Vagina (tissue), 2 donors: ENCODE results near the gene ZNF189. TPM values are rescaled to one million over a fixed set of nuclear protein-coding genes. Genes with fewer than 3 reads are reported as not detected.

ENCODE experiments used
- DNase-seq, 2 donors: peaks; one replicate each; pipeline ENCODE4 v3.0.0-alpha.2; 2017; ENCODE audit errors: extremely low spot score in 2 of 2
- H3K27ac ChIP-seq: fragments of 200-600 bp; sonication (generic); one replicate; pipeline ENCODE4 v1.5.1; 2019
- H3K27me3 ChIP-seq: fragments of 200-600 bp; sonication (generic); one replicate; pipeline ENCODE4 v1.5.1; 2019
- H3K36me3 ChIP-seq, 2 donors: fragments of 200-600 bp; sonication (generic); one replicate each; pipeline ENCODE4 v1.5.1; 2017 to 2019
- H3K4me1 ChIP-seq: fragments of 200-600 bp; sonication (generic); one replicate; pipeline ENCODE4 v1.5.1; 2019
- H3K4me3 ChIP-seq, 2 donors: fragments of 200-600 bp; sonication (generic); 1 replicate in 1 of 2; 2 replicates in 1 of 2; pipeline ENCODE4 v1.5.1; 2016 to 2019
- H3K9me3 ChIP-seq: fragments of 200-600 bp; sonication (generic); one replicate; pipeline ENCODE4 v1.5.1; 2019
- CTCF ChIP-seq, 3 experiments: fragments of 450-650 bp in 2 of 3; fragments of 200-600 bp in 1 of 3; sonication (generic) in 1 of 3; IDR thresholded peaks; one replicate each; pipeline ENCODE4 v1.5.1; 2017 to 2019; ENCODE audit warnings: antibody characterized with exemption in 3 of 3, mild to moderate bottlenecking in 2 of 3, moderate library complexity in 2 of 3
- POLR2A ChIP-seq, 2 donors: fragments of 450-650 bp; IDR thresholded peaks; one replicate each; pipeline ENCODE4 v1.6.1; 2017; ENCODE audit warnings: antibody characterized with exemption in 2 of 2, mild to moderate bottlenecking in 2 of 2, moderate library complexity in 2 of 2
- POLR2AphosphoS5 ChIP-seq, 2 donors: sonication (generic); formaldehyde crosslinking; IDR thresholded peaks; one replicate each; pipeline ENCODE4 v1.9.0; 2017; ENCODE audit warnings: antibody characterized with exemption in 2 of 2, mild to moderate bottlenecking in 2 of 2, low read depth in 1 of 2; ENCODE audit not compliant: insufficient read depth in 1 of 2
- intact Hi-C: fragments of 100-400 bp; cut with DNase I; formaldehyde crosslinking; loops from one replicate; pipeline ENCODE4 v1.15.1; 2023
- total RNA-seq: library from RNA; depleted of rRNA; stranded (reverse); fragments of >200 nt; gene quantifications from one replicate; pipeline ENCODE4 v1.2.3, GENCODE V29; 2016

The ZNF189 gene
- 12.5 TPM for total RNA-seq

GRCh38 chr9:101398068-101398929, at the start of gene ZNF189, which contains the start of gene MRPL50:
ZNF189 (plus strand) TSS chr9:101398851; CDS start chr9:101399157, 306 bp downstream.
MRPL50 (minus strand) TSS chr9:101398618; CDS start chr9:101398592, 26 bp downstream.
- peak; percentile 99 to 100 for DNase-seq
- Histone ChIP-seq H3K4me3 (peak within 1 kb of the TSS; percentile 78 to 88), H3K27ac (peak within 1 kb of the TSS; percentile 87), H3K4me1 (peaks cover 45% of the 10 kb centered on the region), H3K36me3 (peaks cover 2 to 34% of the 10 kb centered on the region in 2 donors), H3K27me3 (no peaks in the 10 kb centered on the region), H3K9me3 (peaks cover 1% of the 10 kb centered on the region)
- intact Hi-C loops, result loop anchor here (10.0 kb wide), 1 partner anchor 137 kb away; the partner anchor contains the start of gene RNF20
- TF ChIP-seq POLR2AphosphoS5 (IDR thresholded peaks at IDR 0.05; ENCODE audit: insufficient read depth in 1 of 2, low read depth in 1 of 2) (peak; percentile 94 to 98), CTCF (IDR thresholded peaks at IDR 0.05) (peak in 1 of 3 experiments; percentile 30), POLR2A (IDR thresholded peaks at IDR 0.05) (peak; percentile 61 to 73)

GRCh38 chr9:101350285-101350684, 48.4 kb upstream of the ZNF189 start:
- no peaks in the 10 kb centered on the region for H3K9me3 ChIP-seq
- no peak overlapping the region for H3K4me3 ChIP-seq
- H3K36me3 ChIP-seq, result no peaks in the 10 kb centered on the region
- DNase-seq, result no peak
- no peaks in the 10 kb centered on the region for H3K27me3 ChIP-seq
- no peak overlapping the region for H3K27ac ChIP-seq
- no peaks in the 10 kb centered on the region for H3K4me1 ChIP-seq
- no peak for TF ChIP-seq POLR2AphosphoS5 (IDR thresholded peaks at IDR 0.05; ENCODE audit: insufficient read depth in 1 of 2, low read depth in 1 of 2)
- TF ChIP-seq POLR2A (IDR thresholded peaks at IDR 0.05), result no peak
- TF ChIP-seq CTCF (IDR thresholded peaks at IDR 0.05), result no peak
- intact Hi-C loops, result no loop called here

GRCh38 chr9:101352892-101353463, 45.7 kb upstream of the ZNF189 start:
- TF ChIP-seq POLR2AphosphoS5 (IDR thresholded peaks at IDR 0.05; ENCODE audit: insufficient read depth in 1 of 2, low read depth in 1 of 2) (no peak), CTCF (IDR thresholded peaks at IDR 0.05) (no peak), POLR2A (IDR thresholded peaks at IDR 0.05) (no peak)
- DNase-seq, result no peak
- Histone ChIP-seq H3K9me3 (no peaks in the 10 kb centered on the region), H3K4me3 (no peak overlapping the region), H3K36me3 (no peaks in the 10 kb centered on the region), H3K27me3 (no peaks in the 10 kb centered on the region), H3K27ac (no peak overlapping the region), H3K4me1 (no peaks in the 10 kb centered on the region)
- intact Hi-C loops, result no loop called here

- Histone ChIP-seq H3K27me3 (no peaks in the 10 kb centered on the region), H3K4me1 (no peaks in the 10 kb centered on the region), H3K27ac (no peak overlapping the region), H3K4me3 (no peak overlapping the region), H3K9me3 (no peaks in the 10 kb centered on the region), H3K36me3 (no peaks in the 10 kb centered on the region)
- intact Hi-C loops, result no loop called here
- no peak for DNase-seq
- TF ChIP-seq CTCF (IDR thresholded peaks at IDR 0.05), result no peak
- no peak for TF ChIP-seq POLR2A (IDR thresholded peaks at IDR 0.05)
- TF ChIP-seq POLR2AphosphoS5 (IDR thresholded peaks at IDR 0.05; ENCODE audit: insufficient read depth in 1 of 2, low read depth in 1 of 2), result no peak
Observed at GRCh38 chr9:101353683-101354082, 45.0 kb upstream of the ZNF189 start.
